ENCODE data around the gene MUCL3.
"Not testable (repeated sequence)": the region's sequence is repeated elsewhere in the genome, so short reads cannot be mapped to it uniquely, and the experiment has no call there.

The MUCL3 gene

DNA sequence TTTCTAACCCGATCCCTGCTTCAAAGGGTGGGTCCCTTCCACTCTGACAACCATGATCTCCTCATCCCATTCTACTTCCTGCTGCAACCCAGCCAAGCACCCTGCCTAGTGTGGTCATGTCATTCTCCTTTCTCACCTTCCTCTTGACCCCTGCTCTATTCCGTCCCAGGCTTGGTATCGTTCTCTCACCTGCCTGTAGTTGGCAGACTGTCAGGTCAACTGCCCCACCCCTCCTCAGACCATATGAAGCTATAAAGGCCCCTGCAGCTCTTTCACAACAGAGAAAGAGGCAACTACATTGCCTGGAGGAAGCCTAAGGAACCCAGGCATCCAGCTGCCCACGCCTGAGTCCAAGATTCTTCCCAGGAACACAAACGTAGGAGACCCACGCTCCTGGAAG, 42.7 kb downstream of the MUCL3 start, which contains the start of gene MUC21:
Gene MUC21 (plus strand): TSS at position 280 of the 400 bp plus-strand sequence. CDS start 241 bp downstream, outside the sequence.
- no peak for DNase-seq (ENCODE audit: low read depth in 2 of 2)

DNA sequence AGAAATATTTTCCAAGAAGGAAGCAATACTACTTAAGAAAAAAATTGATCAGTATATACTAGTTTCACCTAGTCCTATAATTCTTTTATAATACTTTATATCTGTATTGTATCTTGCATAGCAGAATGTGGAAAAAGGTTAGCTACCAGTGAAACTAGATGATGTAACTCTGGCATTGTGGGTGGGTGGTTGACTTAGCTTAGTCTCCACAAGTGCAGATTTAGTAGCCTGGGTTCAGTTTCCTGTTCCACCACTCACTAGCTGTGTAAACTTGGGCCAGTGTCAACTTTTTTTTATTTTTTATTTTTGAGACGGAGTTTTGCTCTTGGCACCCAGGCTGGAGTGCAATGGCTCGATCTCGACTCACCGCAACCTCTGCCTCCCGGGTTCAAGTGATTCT, 44.7 kb downstream of the MUCL3 start:
- no peak for DNase-seq (ENCODE audit: low read depth in 2 of 2)

DNA sequence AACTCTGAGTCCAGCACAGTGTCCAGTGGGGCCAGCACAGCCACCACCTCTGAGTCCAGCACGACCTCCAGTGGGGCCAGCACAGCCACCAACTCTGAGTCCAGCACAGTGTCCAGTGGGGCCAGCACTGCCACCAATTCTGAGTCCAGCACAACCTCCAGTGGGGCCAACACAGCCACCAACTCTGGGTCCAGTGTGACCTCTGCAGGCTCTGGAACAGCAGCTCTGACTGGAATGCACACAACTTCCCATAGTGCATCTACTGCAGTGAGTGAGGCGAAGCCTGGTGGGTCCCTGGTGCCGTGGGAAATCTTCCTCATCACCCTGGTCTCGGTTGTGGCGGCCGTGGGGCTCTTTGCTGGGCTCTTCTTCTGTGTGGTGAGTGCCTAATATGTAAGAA, 46.5 kb downstream of the MUCL3 start:
- no peak for DNase-seq (ENCODE audit: low read depth in 2 of 2)

DNA sequence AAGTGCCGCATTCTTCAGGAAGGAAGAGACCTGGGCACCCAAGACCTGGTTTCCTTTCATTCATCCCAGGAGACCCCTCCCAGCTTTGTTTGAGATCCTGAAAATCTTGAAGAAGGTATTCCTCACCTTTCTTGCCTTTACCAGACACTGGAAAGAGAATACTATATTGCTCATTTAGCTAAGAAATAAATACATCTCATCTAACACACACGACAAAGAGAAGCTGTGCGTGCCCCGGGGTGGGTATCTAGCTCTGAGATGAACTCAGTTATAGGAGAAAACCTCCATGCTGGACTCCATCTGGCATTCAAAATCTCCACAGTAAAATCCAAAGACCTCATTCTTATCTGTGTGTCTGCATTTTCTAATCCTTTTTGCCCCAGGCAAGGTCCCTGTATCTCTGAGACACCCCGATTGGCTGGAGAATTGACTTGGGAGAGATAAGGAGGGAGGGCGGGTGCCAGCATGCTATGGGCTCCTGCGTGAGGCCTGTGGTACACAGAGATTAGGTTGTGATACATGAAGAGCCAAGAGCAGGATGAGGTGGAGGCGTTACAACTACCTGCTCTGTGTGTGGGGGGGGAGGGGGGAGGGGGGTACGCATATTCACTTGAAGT, 47.5 kb downstream of the MUCL3 start:
- no peak for DNase-seq (ENCODE audit: low read depth in 2 of 2)

DNA sequence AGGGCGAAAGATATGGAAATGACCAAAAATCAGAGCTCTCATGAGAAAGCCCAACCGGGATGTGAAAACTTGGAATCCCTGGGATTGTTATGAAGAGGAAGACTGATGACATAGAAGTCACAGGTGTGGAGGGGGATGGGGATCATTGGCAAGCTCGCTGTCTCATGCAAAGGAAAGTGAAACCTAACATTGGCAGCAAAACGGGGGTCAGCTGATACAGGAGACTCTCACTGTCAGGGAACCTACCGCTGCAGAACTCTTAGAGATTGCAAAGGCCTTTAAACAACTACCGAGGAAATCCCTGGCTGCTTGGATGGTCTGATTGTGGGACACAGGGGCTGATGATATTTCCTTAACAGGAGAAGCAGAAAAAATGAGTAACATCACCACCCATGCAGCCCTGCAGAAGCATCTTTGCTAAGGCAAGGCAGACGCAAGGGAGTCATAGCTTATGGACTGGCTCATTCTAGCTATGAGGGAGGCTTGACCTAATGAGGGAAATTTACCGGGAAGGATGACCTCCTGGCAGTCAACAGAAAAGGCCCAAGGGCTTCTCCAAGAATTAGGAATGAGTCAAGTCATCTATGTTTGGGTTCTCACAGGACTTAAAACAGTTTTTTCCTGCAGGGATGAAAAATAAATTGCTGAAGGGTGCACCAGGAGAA, 49.8 kb downstream of the MUCL3 start:
- DNase-seq (ENCODE audit: low read depth in 2 of 2), result no peak

DNA sequence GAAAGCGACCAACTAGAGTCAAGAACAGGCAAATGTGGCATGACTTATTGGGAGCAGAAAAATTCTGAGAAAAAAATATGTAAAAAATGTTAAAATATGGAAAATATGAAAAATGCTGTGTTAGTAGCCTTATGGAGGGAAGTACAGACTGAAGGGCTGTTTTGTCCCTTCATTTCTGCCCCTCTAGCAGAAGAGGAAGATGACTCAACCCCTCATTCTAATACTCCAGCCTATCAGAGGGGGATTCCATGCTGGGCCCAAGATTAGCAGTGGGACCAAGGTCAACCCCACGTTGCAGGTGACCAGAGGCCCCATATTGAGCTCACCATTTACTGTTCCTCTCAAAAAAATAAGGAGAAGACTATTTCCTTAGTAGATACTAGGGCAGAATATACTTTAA, 51.1 kb downstream of the MUCL3 start:
- DNase-seq (ENCODE audit: low read depth in 2 of 2), result no peak

DNA sequence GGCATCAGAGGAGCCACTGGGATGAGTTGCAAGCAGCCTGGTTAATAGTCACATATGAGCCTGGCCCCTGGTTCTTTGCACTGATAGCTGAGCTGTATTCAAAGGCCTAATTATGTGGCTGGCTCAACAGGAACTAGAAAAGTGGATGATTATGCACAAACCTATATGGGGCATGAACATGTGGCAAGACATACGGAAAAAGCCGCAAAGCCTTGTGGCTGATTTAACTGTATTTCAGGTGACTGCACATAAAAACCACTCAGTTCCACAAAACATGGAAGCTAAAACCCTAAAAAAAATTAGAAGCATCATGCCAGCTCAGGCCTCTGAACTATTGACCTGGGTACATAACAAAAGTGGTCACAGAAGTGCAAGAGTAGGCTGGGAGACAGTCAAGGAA, 56.5 kb downstream of the MUCL3 start:
- no peak for DNase-seq (ENCODE audit: low read depth in 2 of 2)

DNA sequence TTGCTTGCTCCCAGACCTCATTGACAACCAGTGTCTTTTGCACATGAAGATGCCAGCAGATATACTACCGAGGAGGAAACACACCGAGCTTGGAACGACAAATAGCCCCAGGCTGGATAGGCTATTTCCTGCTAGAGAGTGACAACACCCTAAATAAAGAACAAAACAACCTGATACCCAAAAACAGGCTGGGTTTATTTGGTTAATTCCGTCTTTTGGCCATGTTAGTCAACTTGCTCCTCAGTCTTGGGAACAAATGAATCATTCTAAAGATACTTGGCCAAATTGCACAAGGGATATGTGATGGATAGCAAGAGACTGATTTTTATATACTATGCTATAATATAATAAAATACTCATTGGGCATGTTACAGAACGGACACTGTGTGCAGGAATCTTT, 58.0 kb downstream of the MUCL3 start:
- DNase-seq (ENCODE audit: low read depth in 2 of 2), result no peak

DNA sequence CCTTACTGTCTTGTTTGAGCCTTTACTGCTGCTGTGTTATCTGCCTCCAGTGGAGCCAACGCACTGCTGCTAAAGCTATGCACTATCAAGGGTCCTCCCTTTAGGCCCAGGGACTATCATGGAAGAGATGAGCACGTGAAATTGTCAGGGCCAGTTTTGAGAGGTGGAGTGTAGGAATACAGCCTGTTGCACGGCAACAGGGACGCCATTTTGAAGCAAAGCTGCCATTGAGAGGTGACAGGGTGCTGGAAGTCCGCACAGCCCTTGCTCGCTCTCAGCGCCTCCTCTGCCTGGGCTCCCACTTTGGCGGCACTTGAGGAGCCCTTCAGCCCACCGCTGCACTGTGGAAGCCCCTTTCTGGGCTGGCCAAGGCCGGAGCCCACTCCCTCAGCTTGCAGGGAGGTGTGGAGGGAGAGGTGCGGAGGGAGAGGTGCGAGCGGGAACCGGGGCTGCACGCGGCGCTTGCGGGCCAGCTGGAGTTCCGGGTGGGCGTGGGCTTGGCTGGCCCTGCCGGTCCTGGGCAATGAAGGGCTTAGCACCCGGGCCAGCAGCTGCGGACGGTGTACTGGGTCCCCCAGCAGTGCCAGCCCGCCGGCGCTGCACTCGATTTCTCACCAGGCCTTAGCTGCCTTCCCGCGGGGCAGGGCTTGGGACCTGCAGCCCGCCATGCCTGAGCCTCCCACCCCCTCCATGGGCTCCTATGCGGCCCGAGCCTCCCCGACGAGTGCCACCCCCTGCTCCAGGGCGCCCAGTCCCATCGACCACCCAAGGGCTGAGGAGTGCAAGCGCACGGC, 59.5 kb downstream of the MUCL3 start:
- not testable (repeated sequence) for DNase-seq (ENCODE audit: low read depth in 2 of 2)

DNA sequence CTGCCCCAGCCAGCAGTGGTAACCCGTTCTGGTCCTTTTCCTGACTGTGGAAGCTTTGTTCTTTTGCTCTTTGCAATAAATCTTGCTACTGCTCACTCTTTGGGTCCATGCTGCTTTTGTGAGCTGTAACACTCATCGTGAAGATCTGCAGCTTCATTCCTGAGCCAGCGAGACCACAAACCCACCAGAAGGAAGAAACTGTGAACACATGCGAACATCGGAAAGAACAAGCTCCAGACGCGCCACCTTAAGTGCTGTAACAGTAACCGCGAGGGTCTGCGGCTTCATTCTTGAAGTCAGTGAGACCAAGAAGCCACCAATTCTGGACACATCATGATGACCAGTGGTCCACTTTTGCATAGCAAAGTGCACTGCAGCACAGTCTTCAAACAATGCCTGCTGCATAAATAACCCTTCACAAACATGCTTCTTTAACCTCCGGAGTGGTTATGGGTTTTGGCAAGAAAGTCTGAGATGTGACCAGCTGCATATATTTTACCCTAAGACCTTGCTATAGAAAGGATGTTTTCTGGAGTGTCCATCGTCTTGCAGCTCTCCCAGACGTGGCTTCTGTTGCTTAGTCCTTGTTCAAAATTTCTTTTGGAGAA, 60.6 kb downstream of the MUCL3 start:
- DNase-seq (ENCODE audit: low read depth in 2 of 2), result no peak

DNA sequence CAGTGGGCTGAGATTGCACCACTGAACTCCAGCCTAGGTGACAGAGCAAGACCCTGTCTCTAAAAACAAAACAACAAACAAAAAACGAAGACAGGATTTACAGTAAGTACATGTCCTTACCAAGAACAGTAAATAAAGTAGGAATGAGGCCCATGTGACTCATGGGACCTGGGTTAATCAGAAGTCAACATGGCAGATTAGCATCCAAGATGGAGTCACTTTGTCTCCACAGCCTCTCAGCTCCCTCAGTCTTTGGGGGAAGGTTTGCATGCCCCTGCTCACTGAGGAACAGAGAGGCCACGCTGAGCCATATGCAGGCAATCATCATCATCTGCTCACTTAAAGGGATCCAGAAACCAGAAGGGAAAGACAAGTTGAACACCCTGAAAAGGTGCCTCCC, 61.7 kb downstream of the MUCL3 start:
- no peak for DNase-seq (ENCODE audit: low read depth in 2 of 2)
